Measurements from ENCODE around the gene CCDC149. TPM values are rescaled to one million over a fixed set of nuclear protein-coding genes. Genes with fewer than 3 reads are reported as not detected.

CCDC149 gene
- total RNA-seq, 1 experiment from 2014 or later: 9.8 TPM

DNA sequence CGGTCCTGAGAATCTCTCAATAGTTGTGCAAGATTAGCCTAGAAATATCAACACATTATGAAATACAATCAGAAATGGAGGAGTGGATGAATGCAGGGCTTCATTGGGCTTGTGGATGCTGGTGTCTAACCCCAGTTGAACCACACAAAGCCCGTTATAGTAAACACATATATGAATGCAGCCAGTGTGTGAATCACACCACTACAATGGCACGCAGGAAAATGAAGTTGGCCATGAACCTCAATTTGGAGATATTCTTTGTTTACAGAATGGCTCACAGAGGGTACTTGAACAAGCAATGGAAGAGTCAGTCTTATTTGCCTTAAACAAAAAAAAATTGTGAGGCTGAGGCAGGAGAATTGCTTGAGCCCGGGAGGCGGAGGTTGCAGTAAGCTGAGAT is 59.7 kb downstream of the CCDC149 start:
- CTCF ChIA-PET: no interaction called here

DNA sequence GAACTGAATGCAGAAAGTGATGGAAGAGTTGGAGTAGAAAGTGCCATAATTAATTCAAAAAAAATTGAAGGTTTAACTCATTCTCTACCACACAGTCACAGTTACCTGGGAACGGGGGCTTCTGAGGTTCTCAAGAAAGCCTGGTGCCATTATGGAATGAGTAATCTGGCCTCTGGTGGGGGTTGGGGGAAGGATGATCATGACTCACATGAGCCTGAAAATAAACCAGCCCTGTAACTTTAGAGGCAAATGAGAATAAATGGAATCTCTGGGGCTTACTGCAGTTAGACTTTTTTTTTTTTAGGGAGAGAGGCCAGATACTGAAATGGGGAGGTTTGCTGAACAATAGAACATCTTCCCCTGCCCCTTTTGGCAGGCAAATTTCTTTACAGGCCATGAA is 62.2 kb downstream of the CCDC149 start:
- H3K9me3 ChIP-seq (ENCODE audit: insufficient read depth, low read depth): no peaks in the 10 kb centered on the region

More for the DNA sequence above, 59.7 kb downstream of the CCDC149 start:
- intact Hi-C loops (cut with micrococcal nuclease; ENCODE audit: unreplicated experiment): no loop called here
- Histone ChIP-seq H3K9me3 (ENCODE audit: insufficient read depth, low read depth) (no peaks in the 10 kb centered on the region), H3K27ac (no peak overlapping the region), H3K27me3 (ENCODE audit: insufficient read depth, low read depth) (no peaks in the 10 kb centered on the region), H3K4me1 (replicated peaks; ENCODE audit: insufficient read depth) (peaks cover 19% of the 10 kb centered on the region), H2AFZ (no peak overlapping the region), H3K79me2 (ENCODE audit: low read depth) (no peaks in the 10 kb centered on the region), H3K4me2 (no peak overlapping the region), H4K20me1 (ENCODE audit: insufficient read depth) (no peaks in the 10 kb centered on the region), H3F3A (ENCODE audit: insufficient read depth, low read depth) (no peaks in the 10 kb centered on the region), H3K36me3 (ENCODE audit: low read depth) (no peaks in the 10 kb centered on the region), H3K4me3 (no peak overlapping the region), H3K9me2 (ENCODE audit: insufficient read depth) (no peaks in the 10 kb centered on the region)
- no peak for DNase-seq
- TF ChIP-seq EZH2 (IDR thresholded peaks at IDR 0.05; ENCODE audit: low read depth): no peak
- TF ChIP-seq, protein P1, sequence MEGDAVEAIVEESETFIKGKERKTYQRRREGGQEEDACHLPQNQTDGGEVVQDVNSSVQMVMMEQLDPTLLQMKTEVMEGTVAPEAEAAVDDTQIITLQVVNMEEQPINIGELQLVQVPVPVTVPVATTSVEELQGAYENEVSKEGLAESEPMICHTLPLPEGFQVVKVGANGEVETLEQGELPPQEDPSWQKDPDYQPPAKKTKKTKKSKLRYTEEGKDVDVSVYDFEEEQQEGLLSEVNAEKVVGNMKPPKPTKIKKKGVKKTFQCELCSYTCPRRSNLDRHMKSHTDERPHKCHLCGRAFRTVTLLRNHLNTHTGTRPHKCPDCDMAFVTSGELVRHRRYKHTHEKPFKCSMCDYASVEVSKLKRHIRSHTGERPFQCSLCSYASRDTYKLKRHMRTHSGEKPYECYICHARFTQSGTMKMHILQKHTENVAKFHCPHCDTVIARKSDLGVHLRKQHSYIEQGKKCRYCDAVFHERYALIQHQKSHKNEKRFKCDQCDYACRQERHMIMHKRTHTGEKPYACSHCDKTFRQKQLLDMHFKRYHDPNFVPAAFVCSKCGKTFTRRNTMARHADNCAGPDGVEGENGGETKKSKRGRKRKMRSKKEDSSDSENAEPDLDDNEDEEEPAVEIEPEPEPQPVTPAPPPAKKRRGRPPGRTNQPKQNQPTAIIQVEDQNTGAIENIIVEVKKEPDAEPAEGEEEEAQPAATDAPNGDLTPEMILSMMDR (conservative IDR thresholded peaks at IDR 0.05): no peak
- POLR2A ChIA-PET (ENCODE audit: unreplicated experiment): no interaction called here
- no TSS peak for BruUV-seq (replicated peaks)

DNA sequence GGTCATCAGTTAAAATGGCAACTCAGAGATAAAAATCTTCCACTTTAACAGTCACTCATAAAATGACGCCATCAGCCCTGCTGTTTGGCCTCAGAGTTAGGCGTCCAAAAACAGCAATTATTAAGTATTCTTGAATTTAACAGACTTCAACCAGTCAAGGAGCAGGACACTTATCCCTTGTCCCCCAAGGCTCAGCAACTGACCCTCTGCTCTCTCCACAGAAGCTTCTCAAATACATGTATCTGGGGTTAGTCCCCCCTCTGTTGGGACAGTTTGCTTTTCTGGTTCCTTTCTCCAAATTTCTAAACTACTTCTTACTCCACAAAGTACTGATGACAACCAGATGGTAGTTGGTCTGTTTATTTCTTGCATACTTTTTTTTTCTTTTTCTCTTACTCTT is 63.1 kb downstream of the CCDC149 start:
- H3K4me2 ChIP-seq: no peak overlapping the region
- no peak for DNase-seq
- peaks cover 12% of the 10 kb centered on the region for H3K4me1 ChIP-seq (replicated peaks; ENCODE audit: insufficient read depth)
- no peak overlapping the region for H3K27ac ChIP-seq
- H3K4me3 ChIP-seq: no peak overlapping the region
- no peaks in the 10 kb centered on the region for H3F3A ChIP-seq (ENCODE audit: insufficient read depth, low read depth)
- no peak overlapping the region for H2AFZ ChIP-seq
- intact Hi-C loops (cut with micrococcal nuclease; ENCODE audit: unreplicated experiment): no loop called here
- no peaks in the 10 kb centered on the region for H3K9me3 ChIP-seq (ENCODE audit: insufficient read depth, low read depth)
- ChIA-PET CTCF (no interaction called here), POLR2A (ENCODE audit: unreplicated experiment) (no interaction called here)
- no peaks in the 10 kb centered on the region for H3K79me2 ChIP-seq (ENCODE audit: low read depth)
- H3K36me3 ChIP-seq (ENCODE audit: low read depth): no peaks in the 10 kb centered on the region
- no TSS peak for BruUV-seq (replicated peaks)
- no peaks in the 10 kb centered on the region for H4K20me1 ChIP-seq (ENCODE audit: insufficient read depth)
- H3K27me3 ChIP-seq (ENCODE audit: insufficient read depth, low read depth): no peaks in the 10 kb centered on the region
- TF ChIP-seq, protein P1 (conservative IDR thresholded peaks at IDR 0.05): no peak
- H3K9me2 ChIP-seq (ENCODE audit: insufficient read depth): no peaks in the 10 kb centered on the region

More for the DNA sequence above, 62.2 kb downstream of the CCDC149 start:
- intact Hi-C loops (cut with micrococcal nuclease; ENCODE audit: unreplicated experiment): no loop called here
- no peaks in the 10 kb centered on the region for H3K27me3 ChIP-seq (ENCODE audit: insufficient read depth, low read depth)
- H3K9me2 ChIP-seq (ENCODE audit: insufficient read depth): no peaks in the 10 kb centered on the region
- DNase-seq: peak; percentile 28 to 42
- H3K27ac ChIP-seq: no peak overlapping the region
- H3K36me3 ChIP-seq (ENCODE audit: low read depth): no peaks in the 10 kb centered on the region
- ChIA-PET POLR2A (ENCODE audit: unreplicated experiment) (no interaction called here), CTCF (no interaction called here)
- 0 out of 2 replicates have a peak overlapping the region, but pooled peaks have one; percentile 16 for H3K4me2 ChIP-seq
- no peaks in the 10 kb centered on the region for H4K20me1 ChIP-seq (ENCODE audit: insufficient read depth)
- no peaks in the 10 kb centered on the region for H3F3A ChIP-seq (ENCODE audit: insufficient read depth, low read depth)
- no peak overlapping the region for H2AFZ ChIP-seq
- BruUV-seq (replicated peaks): no TSS peak
- no peaks in the 10 kb centered on the region for H3K79me2 ChIP-seq (ENCODE audit: low read depth)
- H3K4me3 ChIP-seq: no peak overlapping the region
- TF ChIP-seq, protein P1 (conservative IDR thresholded peaks at IDR 0.05): no peak
- TF ChIP-seq EZH2 (IDR thresholded peaks at IDR 0.05; ENCODE audit: low read depth): no peak
- H3K4me1 ChIP-seq (replicated peaks; ENCODE audit: insufficient read depth): peaks cover 12% of the 10 kb centered on the region

Data from PC-9 (cell line).